HEK293 (cell line): ENCODE measurements around the gene DUSP16.

Experiments used
- REST ChIP-seq: fragments of 450-650 bp; formaldehyde crosslinking; IDR thresholded peaks from 2 replicates; pipeline ENCODE4 v1.5.1; 2016; ENCODE audit warnings: missing biosample characterization, missing genetic modification characterization
- SALL2 ChIP-seq: fragments of 450-650 bp; formaldehyde crosslinking; IDR thresholded peaks from 2 replicates; pipeline ENCODE4 v1.5.0; 2017; ENCODE audit warnings: missing biosample characterization, mild to moderate bottlenecking, missing genetic modification characterization, borderline replicate concordance
- ZNF140 ChIP-seq: fragments of 450-650 bp; formaldehyde crosslinking; IDR thresholded peaks from 2 replicates; pipeline ENCODE4 v1.5.1; 2016; ENCODE audit warnings: missing biosample characterization, missing genetic modification characterization
- ZNF2 ChIP-seq: fragments of 450-650 bp; formaldehyde crosslinking; IDR thresholded peaks from 2 replicates; pipeline ENCODE4 v1.5.1; 2016; ENCODE audit warnings: missing biosample characterization, missing genetic modification characterization
- ZNF211 ChIP-seq: fragments of 450-650 bp; formaldehyde crosslinking; IDR thresholded peaks from 2 replicates; pipeline ENCODE4 v1.5.1; 2016; ENCODE audit warnings: low read depth, missing biosample characterization, missing genetic modification characterization
- ZNF791 ChIP-seq: fragments of 450-650 bp; formaldehyde crosslinking; IDR thresholded peaks from 2 replicates; pipeline ENCODE4 v1.5.1; 2016; ENCODE audit warnings: missing biosample characterization, missing genetic modification characterization
- TF ChIP-seq, protein P1 (sequence below): fragments of 450-650 bp; formaldehyde crosslinking; IDR thresholded peaks from 2 replicates; pipeline ENCODE4 v1.5.1; 2016; ENCODE audit warnings: missing biosample characterization, missing genetic modification characterization

DNA sequence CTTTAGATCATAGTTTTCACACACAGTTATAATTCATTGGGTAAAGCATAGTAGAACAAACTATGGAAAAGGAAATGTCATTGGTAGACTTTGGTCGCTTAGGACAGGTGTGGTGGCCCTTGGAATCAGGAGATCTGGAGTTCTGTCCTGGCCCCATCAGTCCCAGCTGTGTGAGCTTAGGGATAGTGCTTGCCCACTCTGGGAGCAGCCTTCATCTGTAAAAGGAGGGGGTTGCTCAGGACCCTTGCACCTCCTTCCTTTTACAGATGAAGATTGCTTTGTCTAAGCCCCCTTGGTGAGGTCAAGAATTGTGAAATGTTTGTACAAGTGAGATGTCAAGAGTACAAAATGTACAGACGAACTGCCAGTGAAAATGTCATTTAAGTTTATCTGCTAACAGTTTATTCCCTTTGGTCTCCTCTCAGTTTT lies 112.6 kb downstream of the DUSP16 start:
- TF ChIP-seq ZNF2 (tag by site-specific recombination) = no peak
- TF ChIP-seq, protein P1, sequence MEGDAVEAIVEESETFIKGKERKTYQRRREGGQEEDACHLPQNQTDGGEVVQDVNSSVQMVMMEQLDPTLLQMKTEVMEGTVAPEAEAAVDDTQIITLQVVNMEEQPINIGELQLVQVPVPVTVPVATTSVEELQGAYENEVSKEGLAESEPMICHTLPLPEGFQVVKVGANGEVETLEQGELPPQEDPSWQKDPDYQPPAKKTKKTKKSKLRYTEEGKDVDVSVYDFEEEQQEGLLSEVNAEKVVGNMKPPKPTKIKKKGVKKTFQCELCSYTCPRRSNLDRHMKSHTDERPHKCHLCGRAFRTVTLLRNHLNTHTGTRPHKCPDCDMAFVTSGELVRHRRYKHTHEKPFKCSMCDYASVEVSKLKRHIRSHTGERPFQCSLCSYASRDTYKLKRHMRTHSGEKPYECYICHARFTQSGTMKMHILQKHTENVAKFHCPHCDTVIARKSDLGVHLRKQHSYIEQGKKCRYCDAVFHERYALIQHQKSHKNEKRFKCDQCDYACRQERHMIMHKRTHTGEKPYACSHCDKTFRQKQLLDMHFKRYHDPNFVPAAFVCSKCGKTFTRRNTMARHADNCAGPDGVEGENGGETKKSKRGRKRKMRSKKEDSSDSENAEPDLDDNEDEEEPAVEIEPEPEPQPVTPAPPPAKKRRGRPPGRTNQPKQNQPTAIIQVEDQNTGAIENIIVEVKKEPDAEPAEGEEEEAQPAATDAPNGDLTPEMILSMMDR (tag by site-specific recombination) = no peak
- TF ChIP-seq SALL2 (tag by site-specific recombination) = no peak
- no peak for TF ChIP-seq ZNF140 (tag by site-specific recombination)
- no peak for TF ChIP-seq REST
- TF ChIP-seq ZNF791 (tag by site-specific recombination) = no peak
- no peak for TF ChIP-seq ZNF211 (tag by site-specific recombination)
